H9 (cell line): Measurements from ENCODE around the gene SYNGAP1. TPM values are rescaled to one million over a fixed set of nuclear protein-coding genes. Genes with fewer than 3 reads are reported as not detected.

ENCODE experiments used
- DNase-seq: peaks from one replicate; pipeline ENCODE4 v3.0.0-alpha.2; 2017
- H2AFZ ChIP-seq: one replicate; pipeline ENCODE4 v1.6.1; 2013; ENCODE audit warnings: mild to moderate bottlenecking, low read length, control low read depth, moderate library complexity
- H2AK5ac ChIP-seq: 2 replicates; pipeline ENCODE4 v1.6.1; 2013; ENCODE audit warnings: low read length, control low read depth, mixed read lengths; ENCODE audit not compliant: insufficient read length
- H2BK120ac ChIP-seq: one replicate; pipeline ENCODE4 v1.6.1; 2013; ENCODE audit warnings: low read depth, mild to moderate bottlenecking, low read length, control low read depth, inconsistent platforms; ENCODE audit not compliant: poor library complexity, severe bottlenecking
- H2BK12ac ChIP-seq: 2 replicates; pipeline ENCODE4 v1.6.1; 2013; ENCODE audit warnings: low read length, control low read depth, mixed read lengths, low read depth; ENCODE audit not compliant: insufficient read length
- H2BK15ac ChIP-seq: 2 replicates; pipeline ENCODE4 v1.6.1; 2013; ENCODE audit warnings: low read depth, low read length, control low read depth
- H2BK20ac ChIP-seq: one replicate; pipeline ENCODE4 v1.6.1; 2013; ENCODE audit warnings: low read depth, mild to moderate bottlenecking, low read length, control low read depth, inconsistent platforms; ENCODE audit not compliant: poor library complexity, severe bottlenecking
- H2BK5ac ChIP-seq: 2 replicates; pipeline ENCODE4 v1.6.1; 2013; ENCODE audit warnings: low read length, control low read depth, mixed read lengths; ENCODE audit not compliant: insufficient read length
- H3K14ac ChIP-seq: 2 replicates; pipeline ENCODE4 v1.6.1; 2013; ENCODE audit warnings: low read length, control low read depth; ENCODE audit not compliant: insufficient read depth
- H3K18ac ChIP-seq: 2 replicates; pipeline ENCODE4 v1.6.1; 2013; ENCODE audit warnings: low read depth, mild to moderate bottlenecking, mixed read lengths, low read length, control low read depth; ENCODE audit not compliant: insufficient read length
- H3K23ac ChIP-seq: 2 replicates; pipeline ENCODE4 v1.6.1; 2013; ENCODE audit warnings: low read length, control low read depth, mixed read lengths, low read depth; ENCODE audit not compliant: insufficient read length
- H3K23me2 ChIP-seq: 2 replicates; pipeline ENCODE4 v1.6.1; 2013; ENCODE audit warnings: low read depth, mild to moderate bottlenecking, mixed read lengths, low read length, control low read depth; ENCODE audit not compliant: insufficient read length, poor library complexity, severe bottlenecking
- H3K27ac ChIP-seq: 2 replicates; pipeline ENCODE4 v1.5.1; 2013; ENCODE audit warnings: low read length, control low read depth, mixed read lengths, low read depth; ENCODE audit not compliant: insufficient read length
- H3K27me3 ChIP-seq: 2 replicates; pipeline ENCODE4 v1.6.1; 2013; ENCODE audit warnings: low read length, control low read depth, inconsistent platforms; ENCODE audit not compliant: insufficient read depth
- H3K4ac ChIP-seq: 2 replicates; pipeline ENCODE4 v1.6.1; 2013; ENCODE audit warnings: low read depth, mild to moderate bottlenecking, control low read depth, inconsistent platforms, low read length, moderate library complexity
- H3K4me1 ChIP-seq: 2 replicates; pipeline ENCODE4 v1.6.1; 2013; ENCODE audit warnings: low read length, control low read depth, inconsistent platforms; ENCODE audit not compliant: insufficient read depth
- H3K4me2 ChIP-seq: 2 replicates; pipeline ENCODE4 v1.6.1; 2013; ENCODE audit warnings: low read length, control low read depth, mixed read lengths; ENCODE audit not compliant: insufficient read length, insufficient read depth
- H3K56ac ChIP-seq: 2 replicates; pipeline ENCODE4 v1.6.1; 2013; ENCODE audit warnings: low read depth, mild to moderate bottlenecking, mixed read lengths, low read length, control low read depth; ENCODE audit not compliant: insufficient read length
- H3K79me1 ChIP-seq: 2 replicates; pipeline ENCODE4 v1.6.1; 2013; ENCODE audit warnings: low read depth, mild to moderate bottlenecking, moderate library complexity, low read length, control low read depth, inconsistent platforms; ENCODE audit not compliant: insufficient read depth, poor library complexity, severe bottlenecking
- H3K79me2 ChIP-seq: 2 replicates; pipeline ENCODE4 v1.6.1; 2013; ENCODE audit warnings: low read length, control low read depth, inconsistent platforms; ENCODE audit not compliant: insufficient read depth
- H3K9ac ChIP-seq: 2 replicates; pipeline ENCODE4 v1.6.1; 2013; ENCODE audit warnings: low read length, control low read depth, mixed read lengths; ENCODE audit not compliant: insufficient read length; ENCODE audit errors: extremely low read depth
- H3K9me3 ChIP-seq: one replicate; pipeline ENCODE4 v1.6.1; 2013; ENCODE audit warnings: low read depth, low read length, inconsistent platforms; ENCODE audit not compliant: control insufficient read depth
- H3T11ph ChIP-seq: one replicate; pipeline ENCODE4 v1.6.1; 2013; ENCODE audit warnings: mild to moderate bottlenecking, low read length, control low read depth, inconsistent platforms
- H4K20me1 ChIP-seq: one replicate; pipeline ENCODE4 v1.6.1; 2013; ENCODE audit not compliant: control insufficient read depth, insufficient read length, insufficient read depth
- H4K5ac ChIP-seq: 2 replicates; pipeline ENCODE4 v1.6.1; 2013; ENCODE audit warnings: low read depth, mild to moderate bottlenecking, mixed read lengths, low read length, control low read depth; ENCODE audit not compliant: insufficient read length
- H4K8ac ChIP-seq: replicated peaks from 2 replicates; pipeline ENCODE4 v1.6.1; 2013; ENCODE audit warnings: low read length, control low read depth, mixed read lengths, low read depth; ENCODE audit not compliant: insufficient read length
- H4K91ac ChIP-seq: 2 replicates; pipeline ENCODE4 v1.6.1; 2013; ENCODE audit warnings: low read depth, mild to moderate bottlenecking, moderate library complexity, mixed read lengths, low read length, control low read depth; ENCODE audit not compliant: insufficient read length
- H3K27ac Mint-ChIP-seq, 3 experiments: 2 replicates in 2 of 3; 3 replicates in 1 of 3; pipeline ENCODE4 v1.8.0; 2020 to 2021; ENCODE audit warnings: mixed read lengths in 3 of 3, mild to moderate bottlenecking in 1 of 3, moderate library complexity in 1 of 3
- H3K27me3 Mint-ChIP-seq: 2 replicates; pipeline ENCODE4 v1.8.0; 2021; ENCODE audit warnings: low read depth, mild to moderate bottlenecking, moderate library complexity, mixed read lengths
- H3K36me3 Mint-ChIP-seq, 3 experiments: 2 replicates in 2 of 3; 3 replicates in 1 of 3; pipeline ENCODE4 v1.8.0; 2020 to 2021; ENCODE audit warnings: low read depth in 3 of 3, mixed read lengths in 3 of 3; ENCODE audit not compliant: insufficient read depth in 1 of 3
- H3K4me1 Mint-ChIP-seq, 2 experiments: 2 replicates each; pipeline ENCODE4 v1.8.0; 2020; ENCODE audit warnings: mixed read lengths in 2 of 2
- H3K4me3 Mint-ChIP-seq, 2 experiments: 2 replicates in 1 of 2; 3 replicates in 1 of 2; pipeline ENCODE4 v1.8.0; 2020 to 2021; ENCODE audit warnings: mild to moderate bottlenecking in 2 of 2, mixed read lengths in 2 of 2, moderate library complexity in 1 of 2
- H3K9me3 Mint-ChIP-seq, 2 experiments: 2 replicates in 1 of 2; 3 replicates in 1 of 2; pipeline ENCODE4 v1.8.0; 2020; ENCODE audit warnings: mild to moderate bottlenecking in 2 of 2, mixed read lengths in 2 of 2, moderate library complexity in 1 of 2
- CTCF ChIP-seq: fragments of 200-600 bp; sonication (generic); conservative IDR thresholded peaks from 3 replicates; pipeline ENCODE4 v1.8.0; 2021; ENCODE audit warnings: antibody characterized with exemption, mild to moderate bottlenecking
- WGBS: extraction: QIAGEN DNeasy Blood & Tissue Kit; methylation state at CpG from one replicate; pipeline ENCODE4 v1.1.7; 2013; ENCODE audit warnings: missing lambda C conversion rate, low lambda C conversion rate, mixed read lengths; ENCODE audit not compliant: insufficient read length; ENCODE audit errors: extremely low coverage; 5-methylcytosine and 5-hydroxymethylcytosine counted together
- total RNA-seq: library from RNA; stranded (reverse); gene quantifications from 2 replicates; pipeline ENCODE4 v1.2.1, GENCODE V29; 2021

SYNGAP1 gene
- total RNA-seq, 1 experiment from 2014 or later = 121 TPM

DNA sequence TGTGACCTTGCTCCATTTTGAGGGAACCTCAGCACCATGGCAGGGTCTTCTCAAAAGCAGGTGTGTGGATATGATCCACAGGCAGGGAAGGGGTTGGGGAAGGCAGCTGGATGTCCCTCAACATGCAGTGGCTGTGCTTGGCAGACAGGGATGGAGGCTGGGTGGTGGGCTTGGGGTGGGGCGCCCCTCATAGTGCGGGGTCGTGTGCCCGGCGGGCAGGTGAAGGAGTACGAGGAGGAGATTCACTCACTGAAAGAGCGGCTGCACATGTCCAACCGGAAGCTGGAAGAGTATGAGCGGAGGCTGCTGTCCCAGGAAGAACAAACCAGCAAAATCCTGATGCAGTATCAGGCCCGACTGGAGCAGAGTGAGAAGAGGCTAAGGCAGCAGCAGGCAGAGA lies 26.5 kb downstream of the SYNGAP1 start:
- DNase-seq = no peak
- Mint-ChIP-seq H3K4me1 (0 out of 4 replicates have a peak, but pooled peaks cover 0 to 4% of the 10 kb centered on the region in 2 experiments), H3K27ac (no peak overlapping the region), H3K36me3 (peaks cover 64 to 90% (median 83%) of the 10 kb centered on the region in 3 experiments; a peak in 6 of 7 replicates), H3K27me3 (no peaks in the 10 kb centered on the region; the same call in 1 of the 2 replicates), H3K9me3 (no peaks in the 10 kb centered on the region), H3K4me3 (no peak overlapping the region)
- no peak for TF ChIP-seq CTCF
- Histone ChIP-seq H3T11ph (no peak overlapping the region), H4K5ac (no peak overlapping the region), H3K27me3 (no peaks in the 10 kb centered on the region), H3K23me2 (no peaks in the 10 kb centered on the region), H4K20me1 (no peaks in the 10 kb centered on the region), H3K27ac (no peak overlapping the region), H3K18ac (no peak overlapping the region), H4K8ac (no peak overlapping the region), H3K14ac (no peak overlapping the region), H2BK20ac (no peak overlapping the region), H3K79me2 (no peaks in the 10 kb centered on the region), H4K91ac (no peak overlapping the region), H3K4ac (no peak overlapping the region), H2BK5ac (no peak overlapping the region), H3K79me1 (no peaks in the 10 kb centered on the region), H3K4me2 (no peak overlapping the region), H2BK15ac (no peak overlapping the region), H2BK12ac (no peak overlapping the region), H3K4me1 (no peaks in the 10 kb centered on the region), H2AFZ (no peak overlapping the region), H2BK120ac (no peak overlapping the region), H3K9me3 (no peaks in the 10 kb centered on the region), H2AK5ac (no peak overlapping the region), H3K56ac (no peak overlapping the region), H3K23ac (no peak overlapping the region), H3K9ac (no peak overlapping the region)
- no CpG with 5 or more reads among the region's 10 CpGs for WGBS
